ENCODE data around the gene THBS3. TPM values are rescaled to one million over a fixed set of nuclear protein-coding genes. Genes with fewer than 3 reads are reported as not detected.

THBS3 gene
- polyA plus RNA-seq, 1 donor (not counting 4 experiments of a cell fraction or from before 2014, with no cell fraction given), result 16.2 TPM

- no peaks in the 10 kb centered on the region for H3K9me1 ChIP-seq (ENCODE audit: control insufficient read depth, extremely low read depth, insufficient read depth, low read length)
- H3K27ac ChIP-seq (ENCODE audit: control insufficient read depth, insufficient read depth, low read length), result no peak overlapping the region
- H3K4me2 ChIP-seq (ENCODE audit: control insufficient read depth, extremely low read depth, insufficient read depth, low read depth, low read length), result no peak overlapping the region
- H3K27me3 ChIP-seq (ENCODE audit: control insufficient read depth, extremely low read depth, insufficient read depth, low read length), result no peaks in the 10 kb centered on the region
- TF ChIP-seq CTCF (optimal IDR thresholded peaks at IDR 0.05 in 1 of 3, IDR thresholded peaks at IDR 0.05 in 1 of 3, conservative IDR thresholded peaks at IDR 0.05 in 1 of 3; ENCODE audit: extremely low read depth in 1 of 3, insufficient read depth in 2 of 3, low read length in 3 of 3) (no peak), EZH2 (IDR thresholded peaks at IDR 0.05; ENCODE audit: low read length) (no peak)
- no peaks in the 10 kb centered on the region for H3K9me3 ChIP-seq (ENCODE audit: control insufficient read depth, low read depth, low read length)
- dilution Hi-C loops (cut with MboI; ENCODE audit: extremely low pct_ligation_motif_present, low sequenced_read_pairs), result no loop called here
- no peak overlapping the region for H3K4me3 ChIP-seq (ENCODE audit: control insufficient read depth in 2 of 3, extremely low read depth in 1 of 3, insufficient read depth in 2 of 3, low read depth in 1 of 3, low read length in 3 of 3)
- peaks cover 14% of the 10 kb centered on the region for H3K4me1 ChIP-seq (ENCODE audit: control insufficient read depth, extremely low read depth, insufficient read depth, low read length)
- DNase-seq (ENCODE audit: low read depth, low spot score) (no peak), FAIRE-seq (no peak)
- H3K9ac ChIP-seq (ENCODE audit: control insufficient read depth, extremely low read depth, insufficient read depth, low read length), result no peak overlapping the region
- no peak overlapping the region for H2AFZ ChIP-seq (ENCODE audit: control insufficient read depth, low read length)
- H4K20me1 ChIP-seq (ENCODE audit: control insufficient read depth, extremely low read depth, insufficient read depth, low read length), result no peaks in the 10 kb centered on the region
- peaks cover 4 to 10% of the 10 kb centered on the region in 2 experiments for H3K36me3 ChIP-seq (ENCODE audit: control insufficient read depth in 2 of 2, extremely low read depth in 1 of 2, insufficient read depth in 2 of 2, low read length in 2 of 2)
- no peaks in the 10 kb centered on the region for H3K79me2 ChIP-seq (ENCODE audit: control insufficient read depth, insufficient read depth, low read length)
Measured at GRCh38 chr1:155181371-155182051, 26.2 kb downstream of the THBS3 start.

- FAIRE-seq, result no peak
- Histone ChIP-seq H4K20me1 (ENCODE audit: control insufficient read depth, extremely low read depth, insufficient read depth, low read length) (no peaks in the 10 kb centered on the region), H3K27ac (ENCODE audit: control insufficient read depth, insufficient read depth, low read length) (no peak overlapping the region)
Measured at GRCh38 chr1:155179112-155180031, 28.3 kb downstream of the THBS3 start.

More at GRCh38 chr1:155179112-155180031, 28.3 kb downstream of the THBS3 start:
- DNase-seq (ENCODE audit: low read depth, low spot score), result no peak
- H3K4me1 ChIP-seq (ENCODE audit: control insufficient read depth, extremely low read depth, insufficient read depth, low read length), result peaks cover 9% of the 10 kb centered on the region
- dilution Hi-C loops (cut with MboI; ENCODE audit: extremely low pct_ligation_motif_present, low sequenced_read_pairs), result no loop called here
- no peaks in the 10 kb centered on the region for H3K79me2 ChIP-seq (ENCODE audit: control insufficient read depth, insufficient read depth, low read length)
- H3K27me3 ChIP-seq (ENCODE audit: control insufficient read depth, extremely low read depth, insufficient read depth, low read length), result no peaks in the 10 kb centered on the region
- H3K9ac ChIP-seq (ENCODE audit: control insufficient read depth, extremely low read depth, insufficient read depth, low read length), result no peak overlapping the region
- TF ChIP-seq CTCF (optimal IDR thresholded peaks at IDR 0.05 in 1 of 3, IDR thresholded peaks at IDR 0.05 in 1 of 3, conservative IDR thresholded peaks at IDR 0.05 in 1 of 3; ENCODE audit: extremely low read depth in 1 of 3, insufficient read depth in 2 of 3, low read length in 3 of 3) (no peak), EZH2 (IDR thresholded peaks at IDR 0.05; ENCODE audit: low read length) (no peak)
- no peaks in the 10 kb centered on the region for H3K9me3 ChIP-seq (ENCODE audit: control insufficient read depth, low read depth, low read length)
- H3K9me1 ChIP-seq (ENCODE audit: control insufficient read depth, extremely low read depth, insufficient read depth, low read length), result no peaks in the 10 kb centered on the region
- H3K4me3 ChIP-seq (ENCODE audit: control insufficient read depth in 2 of 3, extremely low read depth in 1 of 3, insufficient read depth in 2 of 3, low read depth in 1 of 3, low read length in 3 of 3), result no peak overlapping the region
- peaks cover 4 to 10% of the 10 kb centered on the region in 2 experiments for H3K36me3 ChIP-seq (ENCODE audit: control insufficient read depth in 2 of 2, extremely low read depth in 1 of 2, insufficient read depth in 2 of 2, low read length in 2 of 2)
- no peak overlapping the region for H3K4me2 ChIP-seq (ENCODE audit: control insufficient read depth, extremely low read depth, insufficient read depth, low read depth, low read length)
- no peak overlapping the region for H2AFZ ChIP-seq (ENCODE audit: control insufficient read depth, low read length)
